Fibroblast of the conjunctiva (primary cell): Measurements from ENCODE around the gene KRTAP21-3.
"Not testable (repeated sequence)": the region's sequence is repeated elsewhere in the genome, so short reads cannot be mapped to it uniquely, and the experiment has no call there.

Source experiments
- DNase-seq: peaks from one replicate; pipeline ENCODE4 v3.0.0-alpha.2; 2010; ENCODE audit warnings: low read depth

Gene KRTAP21-3

GRCh38 chr21:30718239-30718909 lies at the start of gene KRTAP21-3:
TSS of gene KRTAP21-3 (minus strand) at chr21:30718777. CDS start at chr21:30718759, 18 bp downstream.
- no peak for DNase-seq

- DNase-seq = no peak
Measured at GRCh38 chr21:30760776-30761175, 42.2 kb upstream of the KRTAP21-3 start.

DNA sequence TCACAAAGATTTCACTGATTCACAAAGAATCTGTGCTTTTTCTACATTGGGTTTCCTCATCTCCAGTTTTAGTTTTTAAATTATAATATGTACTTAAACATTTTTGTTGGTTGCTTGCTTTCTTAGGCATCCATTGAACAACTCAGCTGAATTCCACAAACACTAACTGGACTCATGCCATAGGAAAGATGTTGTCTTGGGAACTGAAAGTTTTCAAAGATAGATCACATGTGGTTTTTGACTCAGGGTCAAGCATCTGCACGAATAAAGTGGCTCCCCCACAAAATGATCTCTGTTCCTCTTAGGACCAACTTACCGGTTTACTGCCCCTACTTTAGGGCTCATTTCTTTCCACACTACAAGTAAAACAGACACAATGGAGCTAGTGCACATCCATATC lies 39.7 kb upstream of the KRTAP21-3 start:
- no peak for DNase-seq

GRCh38 chr21:30755328-30755727 lies 36.8 kb upstream of the KRTAP21-3 start, which contains the start of gene KRTAP21-1:
TSS of gene KRTAP21-1 (minus strand) at chr21:30755428. CDS start at chr21:30755378, 50 bp downstream.
- not testable (repeated sequence) for DNase-seq

- no peak for DNase-seq
Measured at GRCh38 chr21:30747159-30747558, 28.6 kb upstream of the KRTAP21-3 start, which contains the start of gene KRTAP21-2. TSS of gene KRTAP21-2 (minus strand) at chr21:30747259. CDS start at chr21:30747202, 57 bp downstream.

DNA sequence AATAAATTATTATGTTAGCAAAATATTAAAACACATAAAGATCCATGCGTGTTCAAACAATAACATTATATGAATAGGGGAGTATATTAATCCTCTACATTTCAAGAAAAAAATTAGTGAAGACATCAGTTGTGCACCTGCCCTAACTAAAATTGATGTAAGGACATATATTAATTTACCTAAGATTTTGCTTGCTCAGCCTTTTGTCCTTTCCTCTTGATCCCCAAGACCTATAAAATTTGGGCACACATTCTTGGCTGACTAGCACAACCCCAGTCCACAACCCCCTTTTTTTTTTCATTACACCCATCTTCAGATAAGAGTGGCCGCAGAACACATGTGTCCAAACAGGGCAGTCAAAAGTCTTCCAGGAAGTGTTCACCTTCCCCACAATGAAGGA lies 21.9 kb upstream of the KRTAP21-3 start:
- no peak for DNase-seq

DNA sequence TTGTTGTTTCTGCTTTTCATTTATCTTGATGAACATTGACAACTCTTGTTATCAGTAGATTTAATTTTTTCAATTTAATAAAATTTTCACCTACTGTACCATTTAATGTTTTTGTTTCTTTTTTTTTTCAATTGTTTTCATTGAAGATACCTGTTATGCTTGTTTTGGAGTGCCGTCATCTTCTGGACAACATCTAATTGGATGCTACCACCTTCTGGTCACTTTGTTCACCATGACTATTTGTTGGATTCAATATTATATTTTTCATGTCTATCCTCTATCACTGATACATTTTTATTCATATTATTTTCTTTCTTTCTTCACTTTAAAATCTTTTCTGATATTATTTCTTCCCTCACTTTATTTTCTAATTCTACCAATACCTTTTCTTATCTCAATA lies 14.4 kb upstream of the KRTAP21-3 start:
- no peak for DNase-seq

DNA sequence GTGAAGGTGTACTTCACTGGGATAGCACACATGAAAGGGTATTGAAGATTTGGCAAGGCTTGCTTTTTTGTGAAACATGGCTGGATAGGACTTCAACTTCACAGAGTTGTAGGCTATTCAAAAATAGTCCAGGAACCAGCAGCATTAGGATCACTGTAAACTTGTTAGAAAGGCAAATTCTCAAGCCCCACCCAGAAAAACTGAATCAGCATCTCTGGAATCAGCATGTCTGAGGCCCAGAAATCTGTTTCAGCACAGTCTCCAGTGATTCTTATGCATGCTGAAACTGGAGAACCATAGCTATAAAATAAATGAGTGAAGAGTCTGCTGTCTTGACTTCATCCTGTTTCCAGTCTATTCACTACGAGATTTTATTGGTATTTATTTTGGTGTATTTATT lies 8.1 kb upstream of the KRTAP21-3 start:
- no peak for DNase-seq

GRCh38 chr21:30719401-30719800 lies 824 bp upstream of the KRTAP21-3 start:
- DNase-seq = no peak

DNA sequence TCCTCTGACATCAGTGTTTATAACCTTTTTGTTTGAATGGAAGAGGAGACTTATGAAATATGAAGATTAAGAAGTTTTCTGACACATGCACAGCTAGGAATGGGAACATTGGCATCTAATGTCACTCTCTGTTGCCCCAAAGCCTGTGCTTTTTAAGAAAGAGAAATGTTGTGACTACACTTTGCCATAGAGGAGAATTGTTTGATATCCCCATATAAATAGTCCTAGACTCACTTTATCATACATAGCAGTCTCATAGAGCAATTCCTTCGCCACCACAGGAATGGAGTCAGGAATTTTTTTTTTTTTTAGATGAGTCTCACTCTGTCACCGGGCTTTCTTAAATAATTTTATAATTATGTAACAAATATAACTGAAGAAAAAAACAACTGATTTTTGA lies 1.5 kb downstream of the KRTAP21-3 start:
- DNase-seq = no peak

DNA sequence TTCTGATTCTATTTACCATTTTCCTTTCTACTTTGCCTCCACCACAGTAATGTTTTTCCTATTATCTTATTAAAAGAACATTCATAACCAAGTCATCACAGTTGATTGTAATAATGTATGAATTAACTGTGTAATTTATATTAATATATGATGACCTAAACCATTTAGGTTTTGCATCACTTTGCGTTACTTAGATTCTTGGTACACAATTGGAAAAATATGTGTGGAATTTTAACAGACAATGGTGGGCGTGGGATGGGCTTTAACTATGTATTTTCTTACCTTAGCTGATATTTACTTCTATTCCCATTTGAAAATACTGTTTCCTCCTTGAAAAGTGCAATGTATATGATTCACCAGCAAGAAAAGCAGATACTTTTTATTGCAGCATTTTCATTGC lies 3.6 kb downstream of the KRTAP21-3 start:
- DNase-seq = no peak

DNA sequence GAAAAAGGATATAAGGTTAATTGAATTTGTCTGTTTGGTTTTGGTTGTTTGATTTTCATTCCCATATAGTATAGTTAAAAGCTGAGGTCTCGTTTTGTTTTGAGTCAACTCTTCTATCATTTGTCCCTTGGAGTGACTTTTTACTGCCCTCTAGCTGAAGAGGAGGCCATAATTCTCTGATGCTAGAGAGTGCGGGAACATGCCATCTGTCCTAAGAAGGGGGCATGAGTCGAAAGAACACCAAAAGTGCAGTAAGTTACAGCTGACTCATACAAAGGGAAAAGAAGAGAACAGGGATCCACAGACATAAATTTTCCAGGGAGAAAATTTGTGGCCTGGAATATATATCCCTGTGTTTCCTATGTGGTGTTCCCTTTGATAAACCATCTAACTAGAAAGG lies 4.1 kb downstream of the KRTAP21-3 start:
- DNase-seq = no peak

DNA sequence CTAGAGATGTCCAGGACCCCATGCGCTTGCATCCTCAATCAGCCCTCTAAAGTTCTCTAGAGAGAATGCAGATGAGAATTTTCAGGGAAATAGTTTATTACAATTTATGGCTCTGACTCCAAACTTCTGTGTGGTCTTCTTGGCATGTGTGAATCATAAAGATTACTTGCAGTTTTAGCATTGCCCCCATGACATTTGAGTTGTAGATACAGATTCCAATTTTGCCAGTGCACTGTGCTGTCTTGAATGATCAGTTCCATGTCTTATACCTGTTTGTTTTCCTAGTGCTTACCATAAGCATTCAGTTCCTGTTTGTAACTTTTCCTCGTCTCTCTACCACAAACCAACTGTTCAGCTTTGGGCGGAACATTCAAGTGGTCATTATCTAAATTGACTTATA lies 4.8 kb downstream of the KRTAP21-3 start:
- no peak for DNase-seq

DNA sequence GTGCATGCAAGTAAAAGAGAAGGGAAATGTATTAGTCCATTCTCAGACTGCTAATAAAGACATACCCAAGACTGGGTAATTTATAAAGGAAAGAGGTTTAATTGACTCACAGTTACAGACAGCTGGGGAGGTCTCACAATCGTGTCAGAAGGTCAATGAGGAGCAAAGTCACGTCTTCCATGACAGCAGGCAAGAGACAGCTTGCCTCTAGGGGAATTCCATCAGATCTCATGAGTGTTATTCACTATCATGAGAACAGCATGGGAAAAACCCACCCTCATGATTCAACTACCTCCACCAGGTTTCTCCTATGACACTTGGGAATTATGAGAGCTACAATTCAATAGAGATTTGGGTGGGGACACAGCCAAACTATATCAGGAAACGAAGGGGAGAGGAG lies 8.1 kb downstream of the KRTAP21-3 start:
- DNase-seq = no peak

- DNase-seq = no peak
Measured at GRCh38 chr21:30707409-30707808, 11.2 kb downstream of the KRTAP21-3 start.

DNA sequence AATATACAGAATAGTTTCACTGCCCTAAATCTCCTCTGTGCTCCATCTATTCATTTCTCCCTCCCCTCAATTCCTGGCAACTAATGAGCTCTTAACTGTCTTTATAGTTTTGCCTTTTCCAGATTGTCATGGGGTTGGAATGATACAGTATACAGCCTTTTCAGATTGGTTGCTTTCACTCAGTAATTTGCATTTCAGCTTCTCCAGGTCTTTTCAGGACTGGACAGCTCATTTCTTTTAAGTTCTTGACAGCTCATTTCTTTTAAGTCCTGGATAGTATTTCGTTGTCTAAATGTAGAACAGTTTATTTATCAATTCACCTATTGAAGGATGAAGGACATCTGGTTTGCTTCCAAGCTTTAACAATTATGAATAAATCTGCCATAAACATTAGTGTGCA lies 22.6 kb downstream of the KRTAP21-3 start:
- no peak for DNase-seq

DNA sequence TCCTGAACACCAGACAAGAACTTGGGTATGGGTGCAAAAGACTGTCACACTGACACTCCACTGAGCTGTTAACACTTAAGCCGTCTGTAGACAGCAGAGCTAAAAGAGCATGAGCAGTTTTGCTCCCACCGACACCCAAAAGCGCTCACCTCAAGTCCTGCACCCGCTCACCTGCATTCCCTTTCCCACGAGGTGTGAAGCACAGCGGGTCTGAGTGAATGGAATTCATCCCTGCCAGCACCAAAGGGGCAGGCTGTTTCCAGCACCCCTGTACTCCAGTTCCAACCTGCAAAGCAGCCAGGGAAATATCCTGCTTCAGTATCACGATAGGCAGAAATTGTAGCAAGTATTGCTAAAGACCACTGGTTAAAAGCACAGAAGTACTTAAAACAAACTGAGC lies 28.8 kb downstream of the KRTAP21-3 start:
- no peak for DNase-seq

- no peak for DNase-seq
Measured at GRCh38 chr21:30684506-30684905, 34.1 kb downstream of the KRTAP21-3 start.

DNA sequence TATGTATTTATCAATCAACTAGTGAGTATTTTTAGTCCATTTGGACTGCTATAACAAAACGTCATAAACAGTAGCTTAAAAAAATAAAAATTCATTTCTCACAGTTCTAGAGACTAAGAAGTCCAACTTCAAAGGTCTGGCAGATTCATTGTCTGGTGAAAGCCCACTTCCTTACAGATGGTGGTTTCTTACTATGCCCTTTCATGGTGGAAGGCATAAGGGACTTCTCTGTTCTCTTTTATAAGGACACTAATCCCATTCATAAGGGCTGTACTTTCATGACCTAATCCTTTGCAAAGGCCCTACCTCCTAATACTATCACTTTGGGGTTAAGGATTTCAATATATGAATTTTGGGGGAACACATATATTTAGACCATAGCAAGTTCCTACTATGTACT lies 38.0 kb downstream of the KRTAP21-3 start:
- no peak for DNase-seq

DNA sequence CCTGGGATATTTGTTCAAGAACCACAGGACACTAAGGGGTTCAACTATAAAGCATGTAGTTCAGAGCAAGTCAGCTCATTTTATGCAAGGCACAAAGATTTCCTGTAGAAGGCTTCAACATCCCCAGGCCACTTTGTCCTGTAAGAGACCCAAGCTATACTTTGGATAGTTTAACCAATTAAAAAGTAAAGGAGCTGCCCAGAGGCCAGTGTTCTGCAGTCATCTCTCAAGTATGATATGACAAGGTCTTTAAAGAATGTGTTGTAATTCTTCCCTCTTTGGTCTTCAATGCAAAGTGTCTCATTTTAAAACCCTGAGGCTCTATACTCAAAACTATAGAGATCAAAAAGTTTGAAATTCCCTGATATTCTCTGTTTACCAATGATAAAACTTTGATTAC lies 41.8 kb downstream of the KRTAP21-3 start:
- no peak for DNase-seq

DNA sequence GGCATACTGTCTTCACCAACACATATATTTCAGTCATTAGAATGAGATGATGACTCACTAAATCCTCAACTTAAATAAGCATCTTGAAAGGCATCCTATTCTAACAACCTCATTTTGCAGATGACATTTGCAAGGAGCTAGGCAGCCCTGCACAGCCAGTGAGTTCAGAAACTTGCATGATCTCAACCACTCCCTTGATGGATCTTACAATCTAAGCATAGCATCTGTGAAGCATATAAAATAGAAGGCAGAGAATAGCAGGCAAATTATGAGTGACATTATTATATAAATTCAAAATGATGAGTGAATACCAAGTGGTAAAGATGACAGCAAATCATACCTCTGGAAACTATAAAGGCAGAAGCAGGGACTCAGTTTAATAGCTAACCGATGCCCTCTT lies 44.3 kb downstream of the KRTAP21-3 start:
- no peak for DNase-seq

DNA sequence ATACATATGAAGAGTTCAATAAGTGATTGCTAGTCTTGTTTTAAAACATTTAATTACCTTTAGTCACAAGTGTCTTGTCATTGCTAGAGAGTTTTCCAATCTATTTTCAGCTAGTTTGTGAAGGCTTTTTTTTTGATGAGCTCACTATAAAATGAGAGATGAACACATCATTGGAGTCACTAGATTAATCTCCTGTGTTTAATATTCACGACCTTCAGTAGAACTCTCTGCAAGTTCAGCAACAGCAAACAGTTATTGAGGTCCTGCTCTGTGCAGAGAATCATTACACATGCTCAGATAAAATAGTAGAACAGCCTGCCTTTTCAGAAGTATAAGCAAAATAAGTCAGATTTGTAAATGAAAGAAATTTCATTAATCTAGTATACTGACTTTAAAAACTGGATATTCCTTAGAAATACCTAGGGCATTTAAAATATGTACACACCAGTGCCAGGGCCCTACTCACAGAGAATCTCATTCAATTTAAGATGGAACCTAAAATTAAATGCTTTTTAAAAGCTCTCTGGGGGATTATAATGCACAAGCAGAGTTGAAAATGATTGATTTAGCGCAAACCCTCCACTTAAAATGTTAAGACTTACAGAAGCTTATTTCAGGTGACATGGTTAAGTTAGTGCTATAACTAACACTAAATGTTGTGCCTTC lies 45.5 kb downstream of the KRTAP21-3 start:
- no peak for DNase-seq

DNA sequence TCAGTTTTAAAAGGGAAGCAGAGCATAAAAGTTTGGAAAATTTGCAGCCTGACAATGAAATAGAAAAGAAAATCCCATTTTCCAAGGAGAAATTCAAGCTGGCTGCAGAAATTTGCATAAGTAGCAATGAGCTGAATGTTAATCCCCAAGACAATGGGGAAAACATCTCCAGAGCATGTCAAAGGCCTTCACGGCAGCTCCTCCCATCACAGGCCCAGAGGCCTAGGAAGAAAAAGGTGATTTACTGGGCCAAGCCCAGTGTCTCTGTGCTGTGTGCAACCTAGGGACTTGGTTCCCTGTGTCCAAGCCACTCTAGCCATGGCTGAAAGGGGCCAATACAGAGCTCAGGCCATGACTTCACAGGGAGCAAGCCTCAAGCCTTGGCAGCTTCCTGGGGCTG lies 49.8 kb downstream of the KRTAP21-3 start:
- no peak for DNase-seq
